Suprapubic skin (tissue), 4 donors: ENCODE results near the gene KCNH4. TPM values are rescaled to one million over a fixed set of nuclear protein-coding genes. Genes with fewer than 3 reads are reported as not detected.
"Not testable (repeated sequence)": the region's sequence is repeated elsewhere in the genome, so short reads cannot be mapped to it uniquely, and the experiment has no call there.

Experiments used
- DNase-seq, 2 donors: peaks; one replicate each; pipeline ENCODE4 v3.0.0-alpha.2; 2019; ENCODE audit warnings: low spot score in 2 of 2
- H3K27ac ChIP-seq: fragments of 200-600 bp; sonication (generic); one replicate; pipeline ENCODE4 v1.5.1; 2019
- H3K27me3 ChIP-seq: fragments of 200-600 bp; sonication (generic); one replicate; pipeline ENCODE4 v1.5.1; 2019
- H3K36me3 ChIP-seq: fragments of 200-600 bp; sonication (generic); one replicate; pipeline ENCODE4 v1.5.1; 2019
- H3K4me1 ChIP-seq: fragments of 200-600 bp; sonication (generic); one replicate; pipeline ENCODE4 v1.5.1; 2019
- H3K4me3 ChIP-seq: fragments of 200-600 bp; sonication (generic); one replicate; pipeline ENCODE4 v1.5.1; 2019; ENCODE audit warnings: mild to moderate bottlenecking
- H3K9me3 ChIP-seq: fragments of 200-600 bp; sonication (generic); one replicate; pipeline ENCODE4 v1.5.1; 2019
- EP300 ChIP-seq: sonication (generic); formaldehyde crosslinking; IDR thresholded peaks from one replicate; pipeline ENCODE4 v1.6.1; 2017; ENCODE audit warnings: antibody characterized with exemption
- POLR2A ChIP-seq, 2 donors: fragments of 450-650 bp; IDR thresholded peaks; one replicate each; pipeline ENCODE4 v1.6.1; 2017; ENCODE audit warnings: antibody characterized with exemption in 2 of 2, mild to moderate bottlenecking in 2 of 2, moderate library complexity in 2 of 2
- POLR2AphosphoS5 ChIP-seq, 3 donors: sonication (generic); formaldehyde crosslinking; IDR thresholded peaks; one replicate each; pipeline ENCODE4 v1.6.1; 2017; ENCODE audit warnings: antibody characterized with exemption in 3 of 3
- WGBS: methylation state at CpG from one replicate; pipeline ENCODE4 v1.1.5; 2018; 5-methylcytosine and 5-hydroxymethylcytosine counted together
- total RNA-seq, 4 donors: library from RNA; depleted of rRNA; stranded (reverse); fragments of >200 nt; gene quantifications; one replicate each; pipeline ENCODE4 v1.1.0, GENCODE V29; 2016
- TF ChIP-seq, protein P1 (sequence below), 2 donors: fragments of 200-600 bp in 1 of 2; fragments of 450-650 bp in 1 of 2; sonication (generic) in 1 of 2; IDR thresholded peaks; one replicate each; pipeline ENCODE4 v1.5.1; 2016 to 2019; ENCODE audit warnings: antibody characterized with exemption in 2 of 2, mild to moderate bottlenecking in 1 of 2, moderate library complexity in 1 of 2

Gene KCNH4
- total RNA-seq, 4 donors from 2014 or later, result not detected

DNA sequence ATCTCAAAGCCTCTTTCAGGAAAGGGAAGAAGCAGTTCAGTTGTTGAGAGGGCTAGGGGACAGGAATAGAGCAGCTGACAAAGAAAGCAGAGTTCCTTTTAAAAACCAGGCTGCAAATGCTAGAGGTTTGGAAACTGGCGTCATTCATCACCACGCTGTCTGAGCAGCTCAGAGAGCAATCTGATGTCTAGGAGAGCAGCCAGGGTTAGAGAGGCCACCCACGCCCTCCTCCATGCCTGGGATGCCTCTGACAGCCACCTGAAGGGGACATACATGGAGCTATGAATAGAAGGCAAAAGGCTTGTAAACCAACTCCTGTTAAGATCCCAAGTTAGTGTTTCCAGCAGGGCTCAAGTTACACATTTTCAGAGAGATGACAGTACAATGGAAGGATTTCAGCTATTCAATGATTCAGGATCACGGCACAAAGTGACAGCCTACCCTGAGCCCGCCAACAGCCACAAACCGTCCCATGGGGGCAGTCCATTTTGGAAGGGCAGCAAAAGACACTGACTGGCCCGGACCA lies 38.5 kb downstream of the KCNH4 start:
- Histone ChIP-seq H3K9me3 (no peaks in the 10 kb centered on the region), H3K36me3 (peaks cover 28% of the 10 kb centered on the region), H3K4me1 (peaks cover 32% of the 10 kb centered on the region), H3K27ac (no peak overlapping the region), H3K27me3 (no peaks in the 10 kb centered on the region), H3K4me3 (no peak overlapping the region)
- no peak for DNase-seq
- TF ChIP-seq, protein P1, sequence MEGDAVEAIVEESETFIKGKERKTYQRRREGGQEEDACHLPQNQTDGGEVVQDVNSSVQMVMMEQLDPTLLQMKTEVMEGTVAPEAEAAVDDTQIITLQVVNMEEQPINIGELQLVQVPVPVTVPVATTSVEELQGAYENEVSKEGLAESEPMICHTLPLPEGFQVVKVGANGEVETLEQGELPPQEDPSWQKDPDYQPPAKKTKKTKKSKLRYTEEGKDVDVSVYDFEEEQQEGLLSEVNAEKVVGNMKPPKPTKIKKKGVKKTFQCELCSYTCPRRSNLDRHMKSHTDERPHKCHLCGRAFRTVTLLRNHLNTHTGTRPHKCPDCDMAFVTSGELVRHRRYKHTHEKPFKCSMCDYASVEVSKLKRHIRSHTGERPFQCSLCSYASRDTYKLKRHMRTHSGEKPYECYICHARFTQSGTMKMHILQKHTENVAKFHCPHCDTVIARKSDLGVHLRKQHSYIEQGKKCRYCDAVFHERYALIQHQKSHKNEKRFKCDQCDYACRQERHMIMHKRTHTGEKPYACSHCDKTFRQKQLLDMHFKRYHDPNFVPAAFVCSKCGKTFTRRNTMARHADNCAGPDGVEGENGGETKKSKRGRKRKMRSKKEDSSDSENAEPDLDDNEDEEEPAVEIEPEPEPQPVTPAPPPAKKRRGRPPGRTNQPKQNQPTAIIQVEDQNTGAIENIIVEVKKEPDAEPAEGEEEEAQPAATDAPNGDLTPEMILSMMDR (IDR thresholded peaks at IDR 0.05), result no peak
- TF ChIP-seq EP300 (no peak), POLR2AphosphoS5 (IDR thresholded peaks at IDR 0.05) (no peak), POLR2A (IDR thresholded peaks at IDR 0.05) (no peak)
- WGBS, result 79% methylated on average over 7 of the region's 7 CpGs

DNA sequence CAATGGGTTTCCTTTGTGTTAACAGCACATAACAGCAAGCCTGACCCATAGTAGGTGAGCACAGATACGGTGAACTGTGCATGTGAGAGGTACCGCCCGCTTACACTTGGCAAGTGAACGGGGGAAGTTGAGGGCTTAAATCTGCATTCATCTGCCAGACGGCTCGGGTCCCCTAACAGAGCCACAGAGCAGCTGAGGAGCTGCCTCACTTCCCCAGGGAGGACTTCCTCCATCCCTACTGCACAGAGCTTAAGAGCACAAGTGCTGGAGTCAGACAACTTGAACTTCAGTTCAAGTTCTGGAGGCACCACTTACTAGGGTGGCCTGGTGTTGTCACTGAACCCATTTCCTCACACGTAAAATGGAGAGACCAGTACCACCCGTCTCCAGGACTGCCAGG lies 39.6 kb downstream of the KCNH4 start:
- Histone ChIP-seq H3K27ac (no peak overlapping the region), H3K36me3 (peaks cover 20% of the 10 kb centered on the region), H3K4me3 (no peak overlapping the region), H3K9me3 (no peaks in the 10 kb centered on the region), H3K27me3 (no peaks in the 10 kb centered on the region), H3K4me1 (peaks cover 37% of the 10 kb centered on the region)
- 70% methylated on average over 8 of the region's 8 CpGs for WGBS
- no peak for DNase-seq
- TF ChIP-seq, protein P1 (IDR thresholded peaks at IDR 0.05), result no peak
- no peak for TF ChIP-seq POLR2A (IDR thresholded peaks at IDR 0.05)
- TF ChIP-seq EP300, result no peak
- TF ChIP-seq POLR2AphosphoS5 (IDR thresholded peaks at IDR 0.05), result no peak

DNA sequence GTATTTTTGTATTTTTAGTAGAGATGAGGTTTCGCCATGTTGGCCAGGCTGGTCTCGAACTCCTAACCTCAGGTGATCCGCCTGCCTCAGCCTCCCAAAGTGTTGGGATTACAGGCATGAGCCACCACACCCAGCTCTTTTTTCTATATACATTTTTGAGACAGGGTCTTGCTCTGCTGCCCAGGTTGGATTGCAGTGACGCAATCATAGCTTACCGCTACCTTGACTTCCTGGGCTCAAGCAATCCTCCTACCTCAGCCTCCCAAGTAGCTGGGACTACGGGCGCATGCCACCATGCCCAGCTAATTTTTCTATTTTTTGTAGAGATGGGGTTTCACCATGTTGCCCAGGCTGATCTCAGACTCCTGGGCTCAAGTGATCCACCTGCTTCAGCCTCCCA lies 40.3 kb downstream of the KCNH4 start:
- WGBS, result 96% methylated on average over 7 of the region's 7 CpGs
- not testable (repeated sequence) for H3K27me3 ChIP-seq, DNase-seq, H3K4me3 ChIP-seq, H3K9me3 ChIP-seq, H3K27ac ChIP-seq
- Histone ChIP-seq H3K36me3 (peaks cover 22% of the 10 kb centered on the region), H3K4me1 (peaks cover 44% of the 10 kb centered on the region)

DNA sequence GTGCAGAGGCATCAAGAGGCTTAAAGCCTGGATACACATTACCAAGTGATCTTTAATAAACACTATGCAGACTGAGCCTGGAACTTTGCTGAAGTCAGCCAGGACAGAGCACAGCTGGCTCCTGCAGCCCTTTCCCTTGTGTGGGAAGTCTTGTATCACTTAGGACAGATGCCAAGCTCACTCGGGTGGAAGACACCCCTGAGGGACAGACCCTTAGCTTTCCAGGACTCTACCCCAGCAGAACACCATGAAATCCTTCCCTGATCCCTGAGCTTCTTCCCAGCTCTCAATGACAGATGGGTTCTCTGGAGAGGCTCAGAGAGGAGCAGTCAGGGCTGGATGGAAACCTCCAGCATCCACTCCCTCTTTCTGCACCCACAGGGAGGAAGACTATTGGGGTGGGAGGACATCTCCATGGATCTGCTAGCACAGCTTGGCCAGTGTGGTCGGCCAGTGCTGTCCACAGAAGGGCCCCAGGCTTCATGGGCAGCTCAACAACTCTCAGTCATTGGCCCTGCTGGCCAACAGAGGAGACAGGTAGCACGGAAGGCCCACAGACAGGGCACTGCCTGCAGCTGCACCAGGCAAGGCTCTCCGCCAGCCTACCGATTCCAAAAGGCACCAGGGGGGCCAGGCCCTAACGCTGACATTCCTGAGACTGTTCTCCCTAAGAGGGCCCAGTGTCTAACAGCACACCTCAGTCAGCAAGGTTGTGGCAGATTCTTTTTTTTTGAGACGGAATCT lies 42.0 kb downstream of the KCNH4 start:
- H3K9me3 ChIP-seq, result no peaks in the 10 kb centered on the region
- H3K36me3 ChIP-seq, result peaks cover 11% of the 10 kb centered on the region
- no peak overlapping the region for H3K4me3 ChIP-seq
- no peak overlapping the region for H3K27ac ChIP-seq
- no peak for DNase-seq
- H3K27me3 ChIP-seq, result no peaks in the 10 kb centered on the region
- peaks cover 61% of the 10 kb centered on the region for H3K4me1 ChIP-seq
- 85% methylated on average over 6 of the region's 7 CpGs for WGBS
- TF ChIP-seq POLR2A (IDR thresholded peaks at IDR 0.05) (no peak), POLR2AphosphoS5 (IDR thresholded peaks at IDR 0.05) (no peak), EP300 (no peak)
- TF ChIP-seq, protein P1 (IDR thresholded peaks at IDR 0.05), result no peak

DNA sequence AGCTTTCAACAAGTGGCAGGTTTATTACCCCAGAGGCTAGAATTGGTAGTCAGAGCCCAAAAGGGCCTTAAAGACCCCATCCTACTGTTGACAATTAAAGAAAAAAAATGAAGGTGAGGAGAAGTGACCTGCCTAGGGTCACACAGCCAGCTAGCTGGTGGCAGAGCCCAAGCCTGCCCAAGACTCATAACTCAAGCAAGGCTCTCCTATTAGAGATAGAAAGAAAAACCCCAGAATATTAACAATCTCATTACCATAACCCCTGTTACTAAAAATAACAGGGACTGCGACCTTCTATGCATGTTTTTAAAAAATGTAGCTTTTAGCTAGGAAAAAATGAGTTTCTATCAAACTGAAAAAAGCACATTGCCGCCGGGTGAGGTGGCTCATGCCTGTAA lies 44.3 kb downstream of the KCNH4 start:
- Histone ChIP-seq H3K36me3 (peaks cover 6% of the 10 kb centered on the region), H3K4me1 (peaks cover 68% of the 10 kb centered on the region), H3K4me3 (no peak overlapping the region), H3K27me3 (no peaks in the 10 kb centered on the region), H3K9me3 (no peaks in the 10 kb centered on the region), H3K27ac (no peak overlapping the region)
- DNase-seq, result no peak
- no peak for TF ChIP-seq POLR2A (IDR thresholded peaks at IDR 0.05)
- no peak for TF ChIP-seq EP300
- TF ChIP-seq, protein P1 (IDR thresholded peaks at IDR 0.05), result no peak
- no peak for TF ChIP-seq POLR2AphosphoS5 (IDR thresholded peaks at IDR 0.05)
- 85% methylated on average over 3 of the region's 3 CpGs for WGBS
